ENCODE measurements around the gene LATS2.
"Not testable (repeated sequence)": the region's sequence is repeated elsewhere in the genome, so short reads cannot be mapped to it uniquely, and the experiment has no call there.

Gene LATS2

GRCh38 chr13:21075011-21075378, 13.6 kb upstream of the LATS2 start:
- no peak for DNase-seq

GRCh38 chr13:21074546-21074945, 13.2 kb upstream of the LATS2 start:
- no peak for DNase-seq

GRCh38 chr13:21071924-21072323, 10.5 kb upstream of the LATS2 start:
- DNase-seq, result no peak

GRCh38 chr13:21071015-21071414, 9.6 kb upstream of the LATS2 start:
- DNase-seq, result no peak

GRCh38 chr13:21069561-21070004, 8.2 kb upstream of the LATS2 start:
- no peak for DNase-seq

- no peak for DNase-seq
Observed at GRCh38 chr13:21067848-21068247, 6.5 kb upstream of the LATS2 start.

GRCh38 chr13:21066946-21067345, 5.6 kb upstream of the LATS2 start:
- DNase-seq, result no peak

GRCh38 chr13:21065686-21066085, 4.3 kb upstream of the LATS2 start:
- no peak for DNase-seq

GRCh38 chr13:21063031-21063430, 1.6 kb upstream of the LATS2 start:
- no peak for DNase-seq

GRCh38 chr13:21060338-21061028, 903 bp downstream of the LATS2 start:
- no peak for DNase-seq

- no peak for DNase-seq
Observed at GRCh38 chr13:21059641-21060337, 1.6 kb downstream of the LATS2 start.

- DNase-seq, result no peak
Observed at GRCh38 chr13:21058361-21058760, 3.0 kb downstream of the LATS2 start.

- DNase-seq, result no peak
Observed at GRCh38 chr13:21055511-21056045, 5.8 kb downstream of the LATS2 start.

- no peak for DNase-seq
Observed at GRCh38 chr13:21055016-21055415, 6.4 kb downstream of the LATS2 start.

- no peak for DNase-seq
Observed at GRCh38 chr13:21054313-21054712, 7.1 kb downstream of the LATS2 start.

GRCh38 chr13:21053231-21053630, 8.2 kb downstream of the LATS2 start:
- no peak for DNase-seq

GRCh38 chr13:21051675-21052074, 9.7 kb downstream of the LATS2 start:
- DNase-seq, result no peak

GRCh38 chr13:21050288-21051197, 10.8 kb downstream of the LATS2 start:
- DNase-seq, result no peak

GRCh38 chr13:21049731-21050130, 11.7 kb downstream of the LATS2 start:
- DNase-seq, result not testable (repeated sequence)

- DNase-seq, result no peak
Observed at GRCh38 chr13:21048901-21049698, 12.3 kb downstream of the LATS2 start.

GRCh38 chr13:21047591-21048282, 13.6 kb downstream of the LATS2 start:
- DNase-seq, result no peak

- no peak for DNase-seq
Observed at GRCh38 chr13:21047087-21047486, 14.3 kb downstream of the LATS2 start.

Data from NCI-H1048 (cell line).